ENCODE results near the gene TSFM.

DNA sequence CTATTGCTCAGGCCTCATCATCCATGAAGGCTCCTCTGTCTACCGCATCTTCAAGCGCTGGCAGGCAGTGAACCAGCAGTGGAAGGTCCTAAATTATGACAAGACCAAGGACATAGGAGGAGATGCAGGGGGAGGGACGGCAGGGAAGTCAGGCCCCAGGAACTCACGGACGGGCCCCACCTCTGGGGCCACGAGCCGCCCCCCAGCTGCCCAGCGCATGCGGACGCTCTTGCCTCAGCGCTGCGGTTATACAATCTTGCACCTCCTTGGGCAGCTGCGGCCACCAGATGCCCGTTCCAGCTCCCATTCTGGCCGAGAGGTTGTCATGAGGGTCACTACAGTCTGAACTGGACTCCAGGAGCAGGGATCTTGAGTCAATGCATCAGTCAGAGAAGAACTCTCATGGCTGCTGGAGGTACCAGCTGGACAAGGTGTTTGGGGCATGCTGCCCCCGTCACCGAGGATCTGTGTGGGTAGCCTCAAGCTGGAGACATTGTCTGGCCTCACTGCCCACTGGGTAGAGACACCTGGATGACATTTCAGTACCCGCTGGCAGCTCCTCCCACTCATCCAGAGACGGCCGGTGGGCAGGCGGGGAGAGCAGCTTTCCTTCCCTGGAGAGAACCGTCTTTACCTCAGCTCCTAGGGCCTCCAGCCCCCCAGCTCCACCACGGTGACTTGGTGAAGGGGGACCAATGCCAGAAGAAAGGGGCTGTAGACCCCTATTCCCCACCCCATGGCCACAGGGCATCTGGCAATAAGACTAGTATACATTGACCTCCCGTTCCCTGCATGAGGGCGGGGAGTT lies 23.8 kb upstream of the TSFM start:
- TF ChIP-seq SNAI2 (CRISPR knock-in tag; IDR thresholded peaks at IDR 0.05) (no peak), ISL1 (CRISPR knock-in tag; IDR thresholded peaks at IDR 0.05) (no peak), ZNF565 (CRISPR knock-in tag; conservative IDR thresholded peaks at IDR 0.05; ENCODE audit: low read depth) (no peak), POU6F1 (CRISPR knock-in tag; IDR thresholded peaks at IDR 0.05; ENCODE audit: borderline replicate concordance, low read depth) (no peak), TCF4 (CRISPR knock-in tag; IDR thresholded peaks at IDR 0.05; ENCODE audit: borderline replicate concordance) (no peak), ARNTL (CRISPR knock-in tag; IDR thresholded peaks at IDR 0.05; ENCODE audit: borderline replicate concordance, low read depth) (no peak)

All from SK-N-SH treated with all-trans-retinoic acid at 6 μM for 48 hours (cell line).